VCaP (cell line): Measurements from ENCODE around the gene ZNF280B.
"Not testable (repeated sequence)": the region's sequence is repeated elsewhere in the genome, so short reads cannot be mapped to it uniquely, and the experiment has no call there.

ENCODE experiments used
- H3K27ac ChIP-seq: fragments of 450-650 bp; 2 replicates; pipeline ENCODE4 v1.5.1; 2017
- TF ChIP-seq, protein P1 (sequence below): fragments of 450-650 bp; conservative IDR thresholded peaks from 2 replicates; pipeline ENCODE4 v1.5.1; 2017; ENCODE audit warnings: mild to moderate bottlenecking, moderate library complexity

ZNF280B gene

GRCh38 chr22:22446517-22446916 lies 62.0 kb downstream of the ZNF280B start:
- TF ChIP-seq, protein P1, sequence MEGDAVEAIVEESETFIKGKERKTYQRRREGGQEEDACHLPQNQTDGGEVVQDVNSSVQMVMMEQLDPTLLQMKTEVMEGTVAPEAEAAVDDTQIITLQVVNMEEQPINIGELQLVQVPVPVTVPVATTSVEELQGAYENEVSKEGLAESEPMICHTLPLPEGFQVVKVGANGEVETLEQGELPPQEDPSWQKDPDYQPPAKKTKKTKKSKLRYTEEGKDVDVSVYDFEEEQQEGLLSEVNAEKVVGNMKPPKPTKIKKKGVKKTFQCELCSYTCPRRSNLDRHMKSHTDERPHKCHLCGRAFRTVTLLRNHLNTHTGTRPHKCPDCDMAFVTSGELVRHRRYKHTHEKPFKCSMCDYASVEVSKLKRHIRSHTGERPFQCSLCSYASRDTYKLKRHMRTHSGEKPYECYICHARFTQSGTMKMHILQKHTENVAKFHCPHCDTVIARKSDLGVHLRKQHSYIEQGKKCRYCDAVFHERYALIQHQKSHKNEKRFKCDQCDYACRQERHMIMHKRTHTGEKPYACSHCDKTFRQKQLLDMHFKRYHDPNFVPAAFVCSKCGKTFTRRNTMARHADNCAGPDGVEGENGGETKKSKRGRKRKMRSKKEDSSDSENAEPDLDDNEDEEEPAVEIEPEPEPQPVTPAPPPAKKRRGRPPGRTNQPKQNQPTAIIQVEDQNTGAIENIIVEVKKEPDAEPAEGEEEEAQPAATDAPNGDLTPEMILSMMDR = no peak
- no peak overlapping the region for H3K27ac ChIP-seq

DNA sequence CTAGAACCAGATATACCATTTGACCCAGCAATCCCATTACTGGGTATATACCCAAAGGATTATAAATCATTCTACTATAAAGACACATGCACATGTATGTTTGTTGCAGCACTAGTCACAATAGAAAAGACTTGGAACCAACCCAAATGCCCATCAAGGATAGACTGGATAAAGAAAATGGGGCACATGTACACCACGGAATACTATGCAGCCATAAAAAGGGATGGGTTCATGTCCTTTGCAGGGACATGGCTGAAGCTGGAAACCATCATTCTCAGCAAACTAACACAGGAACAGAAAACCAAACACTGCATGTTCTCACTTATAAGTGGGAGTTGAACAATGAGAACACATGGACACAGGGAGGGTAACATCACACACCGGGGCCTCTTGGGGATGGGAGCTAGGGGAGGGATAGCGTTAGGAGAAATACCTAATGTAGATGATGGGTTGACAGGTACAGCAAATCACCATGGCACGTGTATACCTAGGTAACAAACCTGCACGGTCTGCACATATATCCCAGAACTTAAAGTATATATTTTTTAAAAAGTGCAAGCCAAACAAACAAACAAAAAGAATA lies 64.4 kb downstream of the ZNF280B start:
- not testable (repeated sequence) for H3K27ac ChIP-seq

GRCh38 chr22:22442928-22443709 lies 65.4 kb downstream of the ZNF280B start:
- TF ChIP-seq, protein P1 = no peak
- no peak overlapping the region for H3K27ac ChIP-seq

- not testable (repeated sequence) for H3K27ac ChIP-seq
Measured at GRCh38 chr22:22441626-22442025, 66.9 kb downstream of the ZNF280B start.

DNA sequence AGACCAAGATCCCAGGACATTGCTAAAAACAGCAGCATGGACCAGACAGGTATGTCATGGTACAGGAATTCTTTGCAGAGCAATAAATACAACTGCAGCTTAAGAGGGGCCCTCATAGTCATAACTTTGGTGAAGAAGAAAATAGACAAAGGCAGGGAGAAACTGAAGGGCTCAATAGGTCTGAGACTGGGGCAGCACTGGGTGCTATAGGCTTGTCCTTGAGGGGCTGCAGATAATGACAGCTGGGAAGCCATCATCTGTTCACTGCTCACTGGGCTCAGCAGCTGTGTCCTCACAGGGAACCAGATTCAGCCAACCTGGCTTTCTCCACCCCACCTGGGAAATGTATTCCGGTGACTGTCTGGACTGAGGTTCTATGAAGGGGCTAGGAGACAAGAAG lies 68.4 kb downstream of the ZNF280B start:
- no peak overlapping the region for H3K27ac ChIP-seq
- TF ChIP-seq, protein P1 = no peak
